Measurements from ENCODE around the gene FGL2. TPM values are rescaled to one million over a fixed set of nuclear protein-coding genes. Genes with fewer than 3 reads are reported as not detected.
A peak's percentile ranks its signal among the peaks of the same experiment; 100 is the strongest.
"Not testable (repeated sequence)": the region's sequence is repeated elsewhere in the genome, so short reads cannot be mapped to it uniquely, and the experiment has no call there.

Gene FGL2
- total RNA-seq, result 0.30 and 1.0 TPM in 2 replicates

- DNase-seq (ENCODE audit: low read depth), result peak; percentile 40
These were observed at the start of gene FGL2 for GRCh38 chr7:77199013-77199966. Gene FGL2 (minus strand): TSS chr7:77199819. CDS start chr7:77199793, 26 bp downstream.

DNA sequence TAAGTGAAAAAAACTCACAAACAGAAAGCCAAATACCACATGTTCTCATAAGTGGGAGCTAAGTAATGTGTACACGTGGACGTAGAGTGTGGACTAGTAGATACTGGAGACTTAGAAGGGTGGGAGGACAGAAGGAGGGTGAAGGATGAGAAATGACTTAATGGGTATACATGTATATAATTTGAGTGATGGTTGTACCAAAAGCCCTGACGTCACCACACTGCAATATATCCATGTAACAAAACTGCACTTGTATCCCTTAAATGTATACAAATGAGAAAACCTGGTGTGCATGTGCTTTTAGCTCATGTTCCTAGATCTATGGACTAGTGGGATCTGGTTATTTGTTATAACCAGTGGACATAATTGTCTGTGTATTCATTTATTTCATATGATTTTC lies 48.5 kb upstream of the FGL2 start:
- DNase-seq (ENCODE audit: low read depth), result no peak

- DNase-seq (ENCODE audit: low read depth), result peak; percentile 78
These were observed 47.7 kb upstream of the FGL2 start for GRCh38 chr7:77247206-77247850.

DNA sequence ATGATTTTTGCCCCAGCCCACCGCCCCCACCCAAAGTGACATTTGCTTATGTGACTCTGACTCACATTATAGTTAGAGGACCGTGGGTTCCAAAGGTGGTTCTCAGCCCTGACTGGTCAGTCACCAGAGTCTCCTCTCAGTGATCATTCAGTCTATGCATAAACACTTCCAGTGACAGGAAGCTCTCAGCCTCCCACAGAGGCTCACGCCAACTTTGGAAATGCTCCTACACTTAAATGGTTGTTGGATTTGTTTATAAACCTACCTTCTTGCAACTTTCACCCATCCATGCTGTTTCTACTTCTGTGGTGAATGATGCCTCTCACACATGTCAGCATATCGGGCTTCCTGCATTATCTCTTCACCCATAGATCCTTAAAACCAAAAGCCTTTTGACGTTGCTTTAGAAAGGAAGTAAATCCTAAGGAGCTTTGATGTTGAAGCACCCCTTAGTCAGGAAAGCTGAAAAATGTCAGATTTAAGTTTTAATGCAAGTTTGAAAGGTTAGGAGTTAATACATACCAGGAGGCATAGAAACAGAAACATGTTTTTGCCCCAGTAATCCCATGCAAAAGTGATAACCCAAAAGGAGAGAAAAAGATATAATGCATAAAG lies 46.5 kb upstream of the FGL2 start:
- peak; percentile 23 for DNase-seq (ENCODE audit: low read depth)

DNA sequence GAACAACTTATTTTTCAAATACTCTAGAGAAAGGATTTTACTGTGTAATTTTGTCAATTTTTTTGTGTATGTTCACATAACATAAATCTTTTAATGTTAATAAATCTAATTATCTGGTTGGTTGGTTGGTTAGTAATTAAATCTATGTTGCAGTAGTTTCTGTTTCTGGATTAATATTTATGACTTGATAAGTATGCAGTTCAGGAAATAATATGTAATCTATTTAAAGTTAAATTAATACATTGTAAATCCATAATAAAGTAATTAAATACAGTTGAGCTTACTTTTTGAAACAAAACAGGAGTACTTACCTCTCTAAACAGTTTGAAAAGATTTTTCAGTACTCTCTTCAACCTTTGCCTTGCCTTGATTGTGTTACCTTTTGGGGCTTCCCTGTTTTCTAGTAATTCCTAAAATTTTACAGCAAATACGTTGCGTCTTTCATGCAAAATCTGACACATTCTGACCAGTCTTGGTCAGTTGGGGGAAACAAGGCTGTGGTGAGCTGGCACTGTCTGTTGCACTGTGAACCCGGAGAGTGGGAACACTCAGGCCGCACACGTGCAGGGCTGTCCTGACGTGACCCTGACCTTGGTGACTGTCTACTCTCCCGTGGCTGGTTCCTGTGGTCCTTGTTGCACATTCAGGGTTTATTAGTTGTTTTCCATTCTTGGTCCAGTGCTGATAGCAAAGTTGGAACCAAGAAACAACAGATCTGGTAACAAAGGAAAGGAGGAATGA lies 45.6 kb upstream of the FGL2 start:
- DNase-seq (ENCODE audit: low read depth), result peak; percentile 53

GRCh38 chr7:77244222-77244934 lies 44.8 kb upstream of the FGL2 start:
- DNase-seq (ENCODE audit: low read depth), result peak; percentile 66

GRCh38 chr7:77242554-77242953 lies 42.9 kb upstream of the FGL2 start:
- DNase-seq (ENCODE audit: low read depth), result no peak

DNA sequence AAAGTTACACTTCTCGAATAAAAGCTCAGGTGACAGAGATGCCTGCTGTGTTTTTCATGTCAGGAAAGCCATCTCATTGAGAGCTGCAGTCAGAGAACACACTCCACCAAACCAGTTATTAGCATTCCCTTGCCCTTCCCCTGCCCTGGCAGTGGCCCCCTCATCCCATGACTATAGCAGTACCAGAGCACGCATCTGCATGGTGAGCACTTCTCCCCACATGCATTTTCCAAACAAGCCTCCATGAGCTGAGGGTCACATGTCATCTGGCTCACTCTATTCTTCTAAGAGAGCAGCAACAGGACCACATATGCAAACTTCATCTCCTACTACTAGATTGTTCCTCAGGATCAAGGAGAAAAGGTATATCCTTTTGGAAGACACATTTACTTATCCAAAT lies 42.4 kb upstream of the FGL2 start:
- DNase-seq (ENCODE audit: low read depth), result no peak

GRCh38 chr7:77239471-77239870 lies 39.9 kb upstream of the FGL2 start:
- DNase-seq (ENCODE audit: low read depth), result no peak

GRCh38 chr7:77238703-77239136 lies 39.1 kb upstream of the FGL2 start:
- no peak for DNase-seq (ENCODE audit: low read depth)

DNA sequence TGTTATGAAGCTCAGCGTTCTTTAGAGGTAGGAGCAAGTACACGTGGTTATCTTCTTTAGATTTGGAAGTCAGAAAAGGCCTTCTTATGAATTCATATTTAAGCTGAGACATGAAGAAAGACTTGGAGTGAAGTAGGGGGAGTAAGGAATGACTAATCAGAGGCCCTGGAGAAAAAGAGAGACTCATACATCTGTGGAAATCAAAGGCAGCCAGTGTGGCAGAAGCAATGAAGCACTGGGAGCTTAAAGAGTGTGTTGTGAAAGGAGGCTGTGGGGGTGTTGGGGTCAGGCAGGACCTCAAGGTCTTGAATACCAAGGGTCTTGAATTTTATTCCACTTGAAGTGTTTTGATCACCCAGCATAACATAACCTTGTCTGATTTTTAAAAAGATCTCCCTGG lies 35.7 kb upstream of the FGL2 start:
- DNase-seq (ENCODE audit: low read depth), result peak; percentile 72

GRCh38 chr7:77232467-77232866 lies 32.8 kb upstream of the FGL2 start:
- DNase-seq (ENCODE audit: low read depth), result no peak

GRCh38 chr7:77228795-77229194 lies 29.2 kb upstream of the FGL2 start:
- not testable (repeated sequence) for DNase-seq (ENCODE audit: low read depth)

DNA sequence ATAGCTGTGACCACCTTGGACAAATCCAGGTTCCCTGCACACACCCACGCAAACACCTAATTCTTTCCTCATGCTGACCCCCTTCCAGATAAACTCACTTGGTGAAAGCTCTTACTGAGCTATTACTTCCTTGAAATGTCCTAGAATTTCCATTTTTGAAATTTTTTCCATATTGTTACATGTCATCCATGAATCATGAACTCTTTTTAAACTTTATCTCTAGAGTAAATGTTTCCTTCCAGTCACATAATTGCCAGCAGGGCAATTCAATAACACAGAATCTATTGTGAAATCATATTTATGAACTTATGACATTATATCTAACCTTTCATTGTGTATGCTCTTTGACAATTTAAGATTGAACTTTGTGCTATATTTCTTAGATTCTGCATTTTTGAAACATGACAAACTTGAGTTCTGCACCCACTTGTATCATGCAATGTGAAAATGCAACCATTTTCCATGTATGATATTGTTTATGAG lies 26.8 kb upstream of the FGL2 start:
- no peak for DNase-seq (ENCODE audit: low read depth)

DNA sequence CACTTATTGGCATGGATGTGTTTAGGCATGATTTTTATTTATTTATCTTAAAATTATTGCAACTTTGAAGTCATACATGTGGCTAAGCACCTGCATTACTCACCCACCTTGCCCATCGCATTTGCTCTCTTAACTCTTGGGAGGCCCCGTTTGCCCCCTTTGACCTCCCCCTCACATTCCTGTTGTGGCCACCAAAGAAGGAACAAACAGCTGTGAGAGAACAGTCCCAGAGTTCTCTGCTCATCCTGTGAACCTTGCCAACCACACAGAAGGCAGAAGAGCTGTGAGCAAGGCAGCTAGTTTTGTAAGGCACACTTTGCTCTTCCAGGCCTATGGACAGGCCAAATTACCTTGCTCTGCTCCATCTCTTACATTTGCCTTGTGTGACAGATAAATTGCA lies 23.6 kb upstream of the FGL2 start:
- DNase-seq (ENCODE audit: low read depth), result no peak

GRCh38 chr7:77222819-77223218 lies 23.2 kb upstream of the FGL2 start:
- DNase-seq (ENCODE audit: low read depth), result peak; percentile 51

- DNase-seq (ENCODE audit: low read depth), result no peak
These were observed 22.4 kb upstream of the FGL2 start for GRCh38 chr7:77222065-77222464.

DNA sequence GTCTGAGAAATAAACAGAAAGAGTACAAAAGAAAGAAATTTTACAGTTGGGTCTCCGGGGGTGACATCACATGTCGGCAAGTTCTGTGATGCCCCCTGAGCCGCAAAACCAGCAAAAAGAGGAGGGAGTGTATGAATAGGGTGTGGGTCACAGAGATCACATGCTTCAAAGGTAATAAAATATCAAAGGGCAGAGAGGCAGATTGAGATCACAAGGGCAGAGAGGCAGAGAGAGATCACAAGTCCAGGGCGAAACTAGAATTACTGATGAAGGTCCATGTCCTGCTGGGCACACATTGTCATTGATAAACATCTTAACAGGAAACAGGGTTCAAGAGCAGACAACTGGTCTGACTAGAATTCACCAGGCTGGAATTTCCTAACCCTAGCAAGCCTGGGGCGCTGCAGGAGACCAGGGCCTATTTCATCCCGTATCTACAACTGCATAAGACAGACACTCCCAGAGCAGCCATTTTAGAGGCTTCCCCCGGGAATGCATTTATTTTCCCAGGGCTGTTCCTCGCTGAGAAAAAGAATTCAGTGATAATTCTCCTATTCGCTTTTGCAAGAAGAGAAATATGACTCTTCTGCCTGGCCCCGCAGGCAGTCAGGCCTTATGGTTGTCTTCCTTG lies 20.2 kb upstream of the FGL2 start:
- not testable (repeated sequence) for DNase-seq (ENCODE audit: low read depth)

DNA sequence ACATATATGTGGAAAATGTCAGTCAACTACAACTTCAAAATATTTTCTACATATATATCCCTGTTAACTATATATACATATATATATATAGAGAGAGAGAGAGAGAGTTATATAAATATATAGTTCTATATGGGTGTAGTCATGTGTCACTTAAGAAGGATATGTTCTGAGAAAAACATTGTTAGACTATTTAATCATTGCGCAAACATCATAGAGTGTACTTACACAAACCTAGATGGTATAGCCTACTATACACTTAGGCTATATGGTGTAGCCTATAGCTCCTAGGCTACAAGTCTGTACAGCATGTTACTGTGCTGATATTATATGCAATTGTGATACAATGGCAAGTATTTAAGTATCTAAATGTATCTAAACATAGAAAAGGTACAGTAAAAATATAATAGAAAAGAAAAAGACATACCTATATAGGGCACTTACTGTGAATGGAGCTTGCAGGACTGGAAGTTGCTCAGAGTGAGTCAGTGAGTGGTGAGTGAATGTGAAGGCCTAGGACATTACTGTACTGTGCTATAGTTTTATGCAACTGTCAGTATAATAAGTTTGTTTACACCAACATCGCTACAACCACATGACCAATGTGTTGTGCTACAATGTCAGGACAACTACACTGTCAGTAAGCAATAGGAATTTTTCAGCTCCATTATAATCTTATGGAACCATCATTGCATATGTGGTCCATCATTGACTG lies 18.0 kb upstream of the FGL2 start:
- peak; percentile 31 for DNase-seq (ENCODE audit: low read depth)

Data from renal cortical epithelial cell (primary cell).